H9 (cell line): ENCODE data around the gene GRM1. TPM values are rescaled to one million over a fixed set of nuclear protein-coding genes. Genes with fewer than 3 reads are reported as not detected.

Experiments used
- DNase-seq: peaks from one replicate; pipeline ENCODE4 v3.0.0-alpha.2; 2017
- H2AFZ ChIP-seq: one replicate; pipeline ENCODE4 v1.6.1; 2013; ENCODE audit warnings: mild to moderate bottlenecking, low read length, control low read depth, moderate library complexity
- H2AK5ac ChIP-seq: 2 replicates; pipeline ENCODE4 v1.6.1; 2013; ENCODE audit warnings: low read length, control low read depth, mixed read lengths; ENCODE audit not compliant: insufficient read length
- H2BK120ac ChIP-seq: one replicate; pipeline ENCODE4 v1.6.1; 2013; ENCODE audit warnings: low read depth, mild to moderate bottlenecking, low read length, control low read depth, inconsistent platforms; ENCODE audit not compliant: poor library complexity, severe bottlenecking
- H2BK12ac ChIP-seq: 2 replicates; pipeline ENCODE4 v1.6.1; 2013; ENCODE audit warnings: low read length, control low read depth, mixed read lengths, low read depth; ENCODE audit not compliant: insufficient read length
- H2BK15ac ChIP-seq: 2 replicates; pipeline ENCODE4 v1.6.1; 2013; ENCODE audit warnings: low read depth, low read length, control low read depth
- H2BK20ac ChIP-seq: one replicate; pipeline ENCODE4 v1.6.1; 2013; ENCODE audit warnings: low read depth, mild to moderate bottlenecking, low read length, control low read depth, inconsistent platforms; ENCODE audit not compliant: poor library complexity, severe bottlenecking
- H2BK5ac ChIP-seq: 2 replicates; pipeline ENCODE4 v1.6.1; 2013; ENCODE audit warnings: low read length, control low read depth, mixed read lengths; ENCODE audit not compliant: insufficient read length
- H3K14ac ChIP-seq: 2 replicates; pipeline ENCODE4 v1.6.1; 2013; ENCODE audit warnings: low read length, control low read depth; ENCODE audit not compliant: insufficient read depth
- H3K18ac ChIP-seq: 2 replicates; pipeline ENCODE4 v1.6.1; 2013; ENCODE audit warnings: low read depth, mild to moderate bottlenecking, mixed read lengths, low read length, control low read depth; ENCODE audit not compliant: insufficient read length
- H3K23ac ChIP-seq: 2 replicates; pipeline ENCODE4 v1.6.1; 2013; ENCODE audit warnings: low read length, control low read depth, mixed read lengths, low read depth; ENCODE audit not compliant: insufficient read length
- H3K23me2 ChIP-seq: 2 replicates; pipeline ENCODE4 v1.6.1; 2013; ENCODE audit warnings: low read depth, mild to moderate bottlenecking, mixed read lengths, low read length, control low read depth; ENCODE audit not compliant: insufficient read length, poor library complexity, severe bottlenecking
- H3K27ac ChIP-seq: 2 replicates; pipeline ENCODE4 v1.5.1; 2013; ENCODE audit warnings: low read length, control low read depth, mixed read lengths, low read depth; ENCODE audit not compliant: insufficient read length
- H3K27me3 ChIP-seq: 2 replicates; pipeline ENCODE4 v1.6.1; 2013; ENCODE audit warnings: low read length, control low read depth, inconsistent platforms; ENCODE audit not compliant: insufficient read depth
- H3K4ac ChIP-seq: 2 replicates; pipeline ENCODE4 v1.6.1; 2013; ENCODE audit warnings: low read depth, mild to moderate bottlenecking, control low read depth, inconsistent platforms, low read length, moderate library complexity
- H3K4me1 ChIP-seq: 2 replicates; pipeline ENCODE4 v1.6.1; 2013; ENCODE audit warnings: low read length, control low read depth, inconsistent platforms; ENCODE audit not compliant: insufficient read depth
- H3K4me2 ChIP-seq: 2 replicates; pipeline ENCODE4 v1.6.1; 2013; ENCODE audit warnings: low read length, control low read depth, mixed read lengths; ENCODE audit not compliant: insufficient read length, insufficient read depth
- H3K56ac ChIP-seq: 2 replicates; pipeline ENCODE4 v1.6.1; 2013; ENCODE audit warnings: low read depth, mild to moderate bottlenecking, mixed read lengths, low read length, control low read depth; ENCODE audit not compliant: insufficient read length
- H3K79me1 ChIP-seq: 2 replicates; pipeline ENCODE4 v1.6.1; 2013; ENCODE audit warnings: low read depth, mild to moderate bottlenecking, moderate library complexity, low read length, control low read depth, inconsistent platforms; ENCODE audit not compliant: insufficient read depth, poor library complexity, severe bottlenecking
- H3K79me2 ChIP-seq: 2 replicates; pipeline ENCODE4 v1.6.1; 2013; ENCODE audit warnings: low read length, control low read depth, inconsistent platforms; ENCODE audit not compliant: insufficient read depth
- H3K9ac ChIP-seq: 2 replicates; pipeline ENCODE4 v1.6.1; 2013; ENCODE audit warnings: low read length, control low read depth, mixed read lengths; ENCODE audit not compliant: insufficient read length; ENCODE audit errors: extremely low read depth
- H3K9me3 ChIP-seq: one replicate; pipeline ENCODE4 v1.6.1; 2013; ENCODE audit warnings: low read depth, low read length, inconsistent platforms; ENCODE audit not compliant: control insufficient read depth
- H3T11ph ChIP-seq: one replicate; pipeline ENCODE4 v1.6.1; 2013; ENCODE audit warnings: mild to moderate bottlenecking, low read length, control low read depth, inconsistent platforms
- H4K20me1 ChIP-seq: one replicate; pipeline ENCODE4 v1.6.1; 2013; ENCODE audit not compliant: control insufficient read depth, insufficient read length, insufficient read depth
- H4K5ac ChIP-seq: 2 replicates; pipeline ENCODE4 v1.6.1; 2013; ENCODE audit warnings: low read depth, mild to moderate bottlenecking, mixed read lengths, low read length, control low read depth; ENCODE audit not compliant: insufficient read length
- H4K8ac ChIP-seq: replicated peaks from 2 replicates; pipeline ENCODE4 v1.6.1; 2013; ENCODE audit warnings: low read length, control low read depth, mixed read lengths, low read depth; ENCODE audit not compliant: insufficient read length
- H4K91ac ChIP-seq: 2 replicates; pipeline ENCODE4 v1.6.1; 2013; ENCODE audit warnings: low read depth, mild to moderate bottlenecking, moderate library complexity, mixed read lengths, low read length, control low read depth; ENCODE audit not compliant: insufficient read length
- H3K27ac Mint-ChIP-seq, 3 experiments: 2 replicates in 2 of 3; 3 replicates in 1 of 3; pipeline ENCODE4 v1.8.0; 2020 to 2021; ENCODE audit warnings: mixed read lengths in 3 of 3, mild to moderate bottlenecking in 1 of 3, moderate library complexity in 1 of 3
- H3K27me3 Mint-ChIP-seq: 2 replicates; pipeline ENCODE4 v1.8.0; 2021; ENCODE audit warnings: low read depth, mild to moderate bottlenecking, moderate library complexity, mixed read lengths
- H3K36me3 Mint-ChIP-seq, 3 experiments: 2 replicates in 2 of 3; 3 replicates in 1 of 3; pipeline ENCODE4 v1.8.0; 2020 to 2021; ENCODE audit warnings: low read depth in 3 of 3, mixed read lengths in 3 of 3; ENCODE audit not compliant: insufficient read depth in 1 of 3
- H3K4me1 Mint-ChIP-seq, 2 experiments: 2 replicates each; pipeline ENCODE4 v1.8.0; 2020; ENCODE audit warnings: mixed read lengths in 2 of 2
- H3K4me3 Mint-ChIP-seq, 2 experiments: 2 replicates in 1 of 2; 3 replicates in 1 of 2; pipeline ENCODE4 v1.8.0; 2020 to 2021; ENCODE audit warnings: mild to moderate bottlenecking in 2 of 2, mixed read lengths in 2 of 2, moderate library complexity in 1 of 2
- H3K9me3 Mint-ChIP-seq, 2 experiments: 2 replicates in 1 of 2; 3 replicates in 1 of 2; pipeline ENCODE4 v1.8.0; 2020; ENCODE audit warnings: mild to moderate bottlenecking in 2 of 2, mixed read lengths in 2 of 2, moderate library complexity in 1 of 2
- CTCF ChIP-seq: fragments of 200-600 bp; sonication (generic); conservative IDR thresholded peaks from 3 replicates; pipeline ENCODE4 v1.8.0; 2021; ENCODE audit warnings: antibody characterized with exemption, mild to moderate bottlenecking
- WGBS: extraction: QIAGEN DNeasy Blood & Tissue Kit; methylation state at CpG from one replicate; pipeline ENCODE4 v1.1.7; 2013; ENCODE audit warnings: missing lambda C conversion rate, low lambda C conversion rate, mixed read lengths; ENCODE audit not compliant: insufficient read length; ENCODE audit errors: extremely low coverage; 5-methylcytosine and 5-hydroxymethylcytosine counted together
- total RNA-seq: library from RNA; stranded (reverse); gene quantifications from 2 replicates; pipeline ENCODE4 v1.2.1, GENCODE V29; 2021

The GRM1 gene
- total RNA-seq, 1 experiment from 2014 or later, result 0.39 TPM

- Mint-ChIP-seq H3K27me3 (peaks cover 2% of the 10 kb centered on the region; the same call in 1 of the 2 replicates), H3K27ac (no peak overlapping the region), H3K36me3 (peaks cover 5 to 29% (median 8%) of the 10 kb centered on the region in 3 experiments; a peak in 6 of 7 replicates), H3K4me3 (no peak overlapping the region), H3K4me1 (no peaks in the 10 kb centered on the region), H3K9me3 (peaks cover 28 to 48% of the 10 kb centered on the region in 2 experiments)
- Histone ChIP-seq H3K23me2 (no peaks in the 10 kb centered on the region), H3K56ac (no peak overlapping the region), H3K23ac (no peak overlapping the region), H4K20me1 (no peaks in the 10 kb centered on the region), H3K9ac (no peak overlapping the region), H3K27ac (no peak overlapping the region), H2BK20ac (no peak overlapping the region), H2BK15ac (no peak overlapping the region), H4K91ac (no peak overlapping the region), H2BK120ac (no peak overlapping the region), H2AK5ac (no peak overlapping the region), H3K4me2 (no peak overlapping the region), H2BK5ac (no peak overlapping the region), H3K27me3 (no peaks in the 10 kb centered on the region), H3K4ac (no peak overlapping the region), H2BK12ac (no peak overlapping the region), H2AFZ (no peak overlapping the region), H3K14ac (no peak overlapping the region), H3K18ac (no peak overlapping the region), H3T11ph (no peak overlapping the region), H4K8ac (no peak overlapping the region), H3K9me3 (no peaks in the 10 kb centered on the region), H4K5ac (no peak overlapping the region), H3K79me2 (no peaks in the 10 kb centered on the region), H3K79me1 (no peaks in the 10 kb centered on the region), H3K4me1 (no peaks in the 10 kb centered on the region)
- TF ChIP-seq CTCF, result no peak
- no peak for DNase-seq
- no CpG with 5 or more reads among the region's 1 CpG for WGBS
These were observed 428.0 kb downstream of the GRM1 start for GRCh38 chr6:146456886-146457285.
